HTR-8/SVneo (cell line): ENCODE measurements around the gene GGT5.
A peak's percentile ranks its signal among the peaks of the same experiment; 100 is the strongest.
"Not testable (repeated sequence)": the region's sequence is repeated elsewhere in the genome, so short reads cannot be mapped to it uniquely, and the experiment has no call there.

Experiments
- DNase-seq: peaks from one replicate; pipeline ENCODE4 v3.0.0; 2011; ENCODE audit warnings: low spot score, mixed read lengths; ENCODE audit not compliant: insufficient read length
- FAIRE-seq: peaks from 2 replicates; lab custom pipeline; 2011; peaks lifted over from hg19 to GRCh38; lab: Jason Lieb, UNC

GGT5 gene

GRCh38 chr22:24208012-24208749, 36.7 kb downstream of the GGT5 start:
- DNase-seq (peak; percentile 49), FAIRE-seq (no peak)

- DNase-seq = no peak
- FAIRE-seq = no peak
These were observed 37.4 kb downstream of the GGT5 start for GRCh38 chr22:24207264-24208011.

DNA sequence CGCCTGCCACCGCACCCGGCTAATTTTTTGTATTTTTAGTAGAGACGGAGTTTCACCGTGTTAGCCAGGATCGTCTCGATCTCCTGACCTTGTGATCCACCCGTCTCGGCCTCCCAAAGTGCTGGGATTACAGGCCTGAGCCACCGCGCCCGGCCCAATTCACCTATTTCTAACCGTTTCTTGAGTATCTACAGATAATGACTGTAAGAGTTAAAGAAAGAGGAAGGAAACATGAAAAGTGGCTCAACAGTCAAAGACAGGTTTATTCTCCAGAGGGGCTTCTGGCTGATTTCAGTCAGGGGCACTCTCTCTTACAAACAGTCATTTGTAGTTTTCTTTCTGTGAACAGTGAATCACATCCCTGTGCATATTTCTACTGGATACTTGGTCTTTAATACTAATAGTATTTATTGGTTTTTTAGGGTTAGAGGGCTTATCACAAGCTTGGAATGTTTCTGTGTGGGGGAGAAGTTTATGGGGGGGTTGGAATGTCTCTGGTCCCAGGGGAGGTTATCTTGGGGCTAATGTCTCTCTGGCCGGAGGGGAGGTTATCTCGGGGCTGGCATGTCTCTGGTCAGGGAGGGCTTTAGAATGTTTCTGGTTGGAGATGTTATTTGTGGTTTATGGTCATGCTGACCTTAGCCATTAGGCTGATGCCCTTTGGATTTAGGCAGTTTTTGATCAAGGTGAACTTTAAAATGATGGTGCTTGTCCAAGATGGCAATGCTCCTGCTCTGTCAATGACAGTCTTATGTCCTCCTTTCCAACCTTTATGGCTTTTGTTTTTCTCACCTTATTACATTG, 38.2 kb downstream of the GGT5 start:
- not testable (repeated sequence) for DNase-seq, FAIRE-seq

- no peak for DNase-seq
- FAIRE-seq = no peak
These were observed 39.3 kb downstream of the GGT5 start for GRCh38 chr22:24205438-24206195.

GRCh38 chr22:24203856-24204255, 41.0 kb downstream of the GGT5 start:
- FAIRE-seq = not testable (repeated sequence)

DNA sequence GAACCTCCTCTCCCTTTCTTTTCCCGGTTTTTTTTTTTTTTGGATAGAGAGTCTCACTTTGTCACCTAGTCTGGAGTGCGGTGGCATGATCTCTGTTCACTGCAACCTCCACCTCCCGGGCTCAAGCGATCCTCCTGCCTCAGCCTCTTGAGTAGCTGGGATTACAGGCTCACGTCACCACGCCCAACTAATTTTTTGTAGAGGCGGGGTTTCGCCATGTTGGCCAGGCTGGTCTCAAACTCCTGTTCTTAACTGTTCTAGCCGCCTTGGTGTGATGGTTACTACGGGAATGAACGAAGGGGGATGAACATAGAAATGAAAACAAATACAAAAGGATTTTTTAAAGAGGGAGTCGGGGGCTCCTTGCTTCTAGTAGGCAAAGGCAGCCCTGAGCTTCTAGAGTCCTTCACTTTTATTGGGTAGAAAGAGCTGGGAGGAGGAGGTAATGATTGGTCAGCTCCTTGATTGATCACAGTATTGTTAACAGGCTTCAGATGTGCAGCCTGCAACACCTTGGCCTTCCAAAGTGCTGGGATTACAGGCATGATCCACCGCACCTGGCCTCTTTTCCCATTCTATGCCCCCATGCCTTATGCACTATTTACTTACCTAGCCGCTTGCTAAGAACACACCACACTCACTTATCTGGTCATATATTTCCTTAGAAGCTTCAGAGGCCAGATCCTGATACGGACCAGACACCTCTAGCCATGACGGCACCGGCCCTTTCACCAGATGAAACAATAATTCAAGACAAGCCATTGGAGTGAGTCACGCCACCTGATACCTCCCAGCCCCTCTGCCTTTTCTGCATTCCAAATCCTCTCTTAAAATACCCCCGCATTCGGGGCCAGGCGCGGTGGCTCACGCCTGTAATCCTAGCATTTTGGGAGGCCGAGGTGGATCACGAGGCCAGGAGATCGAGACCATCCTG, 42.9 kb downstream of the GGT5 start:
- DNase-seq = no peak
- FAIRE-seq = no peak

More at GRCh38 chr22:24203856-24204255, 41.0 kb downstream of the GGT5 start:
- DNase-seq = not testable (repeated sequence)

- FAIRE-seq (no peak), DNase-seq (peak; percentile 29)
These were observed 44.2 kb downstream of the GGT5 start for GRCh38 chr22:24200619-24201212.

- no peak for FAIRE-seq
- DNase-seq = no peak
These were observed 46.2 kb downstream of the GGT5 start for GRCh38 chr22:24198682-24199052.

DNA sequence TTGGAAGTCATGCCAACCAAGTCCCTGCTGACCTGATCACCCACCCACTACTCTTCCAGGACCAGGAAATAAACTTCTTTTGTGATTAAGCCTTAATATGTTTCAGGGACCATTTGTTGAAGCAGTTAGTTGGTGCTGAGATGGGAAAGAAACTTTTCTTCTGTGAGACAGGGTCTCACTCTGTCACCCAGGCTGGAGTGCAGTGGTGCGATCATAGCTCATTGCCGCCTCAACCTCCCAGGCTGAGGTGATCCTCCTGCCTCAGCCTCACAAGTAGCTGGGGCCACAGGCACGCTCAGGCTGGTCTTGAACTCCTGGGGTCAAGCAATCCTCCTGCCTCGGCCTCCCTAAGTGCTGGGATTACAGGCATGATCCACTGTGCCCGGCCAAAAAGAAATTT, 53.0 kb downstream of the GGT5 start:
- DNase-seq (no peak), FAIRE-seq (no peak)

DNA sequence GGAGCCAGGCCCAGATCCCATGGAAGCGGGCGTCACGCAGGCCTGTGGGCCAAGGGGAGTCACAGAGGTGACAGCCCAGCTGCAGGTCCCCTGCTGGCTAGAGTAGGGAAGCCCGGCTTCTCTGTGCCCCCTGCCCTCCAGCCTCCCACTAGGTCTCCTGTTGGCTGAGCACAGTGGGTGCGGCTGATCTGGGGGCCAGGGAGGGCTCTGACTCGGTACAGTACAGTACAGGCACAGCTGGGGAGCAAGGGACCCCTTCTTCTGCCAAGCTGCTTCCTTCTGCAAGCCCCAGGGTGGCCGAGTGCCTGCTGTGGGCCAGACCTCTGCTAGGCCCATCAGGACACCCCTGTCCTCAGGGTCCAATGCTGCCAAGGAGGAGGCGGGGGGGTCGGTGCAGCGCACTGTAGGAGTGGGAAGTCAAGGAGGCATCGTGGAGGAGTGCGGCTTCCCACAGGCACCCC, 53.5 kb downstream of the GGT5 start:
- DNase-seq (no peak), FAIRE-seq (no peak)

DNA sequence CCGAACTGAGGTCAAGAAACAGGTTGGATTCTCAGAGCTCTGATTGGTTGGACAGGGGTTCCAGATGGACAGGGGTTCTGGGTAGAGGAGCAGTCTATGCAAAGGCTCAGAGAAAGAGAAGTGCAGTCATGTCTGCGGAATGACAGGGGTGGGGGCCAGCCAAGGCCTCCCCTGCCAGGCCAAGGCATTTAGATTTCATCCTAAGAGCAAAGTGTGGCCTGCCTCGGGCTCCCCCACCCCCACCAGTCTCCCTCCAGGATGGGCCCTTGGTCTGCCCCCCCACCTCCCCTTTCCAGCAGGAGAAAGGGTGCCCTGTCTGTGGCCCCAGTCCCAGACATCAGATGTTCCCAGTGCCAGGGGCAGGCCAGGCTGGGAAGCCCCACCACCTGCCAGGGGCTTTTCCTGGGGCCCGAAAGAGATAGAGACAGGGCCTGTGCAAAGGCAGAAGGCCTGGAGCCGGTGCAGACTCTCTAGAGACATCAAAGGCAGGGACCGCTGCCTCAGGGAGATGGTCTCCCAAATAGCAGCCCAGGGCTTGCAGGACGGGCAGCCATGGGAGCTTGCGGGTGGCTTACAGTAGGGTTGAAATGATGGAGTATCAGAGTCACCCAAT, 54.2 kb downstream of the GGT5 start:
- FAIRE-seq (no peak), DNase-seq (no peak)

GRCh38 chr22:24190159-24190540, 54.7 kb downstream of the GGT5 start:
- FAIRE-seq (no peak), DNase-seq (no peak)

DNA sequence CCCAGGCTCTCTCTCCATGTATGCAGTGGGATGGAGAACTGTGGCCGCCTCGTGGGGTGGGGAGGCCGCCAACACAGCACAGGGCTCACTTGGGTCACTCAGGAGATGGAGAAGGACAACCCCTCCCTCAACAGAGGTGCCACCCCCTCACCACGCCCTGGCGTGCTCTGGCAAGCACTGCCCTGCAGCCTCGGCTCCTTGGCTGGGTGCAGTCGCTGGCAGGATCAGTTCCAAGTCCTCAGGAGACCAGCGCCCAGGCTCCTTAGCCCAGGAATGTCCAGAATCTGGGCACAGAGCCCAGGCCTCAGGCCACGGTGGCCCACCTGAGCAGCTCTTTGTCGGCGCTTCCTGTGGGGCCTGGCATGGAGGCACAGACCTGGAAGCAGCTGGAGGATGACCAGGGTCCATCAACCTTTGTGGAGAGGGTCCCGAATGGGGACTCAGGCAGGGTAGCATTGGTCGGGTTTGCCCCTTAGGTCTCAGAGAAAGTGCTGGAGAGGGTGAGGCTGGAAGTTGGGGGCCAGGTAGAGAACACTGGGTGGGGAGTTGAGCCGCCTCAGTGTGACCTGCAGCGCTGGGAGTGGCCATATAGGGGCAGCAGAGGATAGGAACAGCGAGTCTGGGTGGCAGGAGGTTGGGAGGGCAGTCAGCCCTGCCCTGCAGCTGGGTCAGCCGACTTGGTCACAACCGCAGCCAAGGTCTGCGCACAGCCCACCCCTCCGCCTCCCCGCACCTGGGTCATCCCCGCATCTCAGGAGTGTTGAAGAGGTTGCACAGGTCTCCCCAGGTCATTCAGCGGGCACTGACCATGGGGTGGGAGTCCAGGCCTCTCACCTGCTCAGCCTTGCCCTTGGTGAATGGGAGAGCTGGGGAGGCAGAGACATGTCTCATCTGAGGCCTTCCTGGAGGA, 55.4 kb downstream of the GGT5 start:
- FAIRE-seq = peak; percentile 83
- DNase-seq = peak; percentile 69

DNA sequence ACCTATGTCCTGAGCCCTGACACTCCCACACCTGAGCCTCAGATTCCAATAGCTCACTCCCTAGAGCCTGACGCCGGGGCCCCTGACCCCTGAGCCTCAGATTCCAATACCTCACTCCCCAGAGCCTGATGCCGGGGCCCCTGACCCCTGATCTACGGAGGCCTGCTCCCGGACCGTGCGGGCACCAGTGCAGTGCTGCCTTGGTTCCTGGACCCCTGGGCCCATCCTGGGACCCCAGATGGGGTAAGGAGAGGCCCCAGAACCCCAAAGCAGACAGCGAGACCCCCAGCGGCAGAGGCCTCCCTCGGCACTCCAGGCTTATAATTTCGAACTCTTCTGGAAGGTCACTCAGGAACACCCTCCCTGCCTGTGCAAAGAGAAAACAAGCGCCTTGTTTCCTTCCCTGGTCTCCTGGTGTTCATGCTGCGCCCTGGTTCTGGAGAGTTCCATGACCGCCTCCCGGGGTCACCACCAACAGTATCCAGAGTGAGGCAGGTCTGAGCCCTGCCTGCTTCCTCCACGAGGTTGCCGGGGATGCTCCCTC, 56.1 kb downstream of the GGT5 start:
- no peak for DNase-seq
- FAIRE-seq = no peak

DNA sequence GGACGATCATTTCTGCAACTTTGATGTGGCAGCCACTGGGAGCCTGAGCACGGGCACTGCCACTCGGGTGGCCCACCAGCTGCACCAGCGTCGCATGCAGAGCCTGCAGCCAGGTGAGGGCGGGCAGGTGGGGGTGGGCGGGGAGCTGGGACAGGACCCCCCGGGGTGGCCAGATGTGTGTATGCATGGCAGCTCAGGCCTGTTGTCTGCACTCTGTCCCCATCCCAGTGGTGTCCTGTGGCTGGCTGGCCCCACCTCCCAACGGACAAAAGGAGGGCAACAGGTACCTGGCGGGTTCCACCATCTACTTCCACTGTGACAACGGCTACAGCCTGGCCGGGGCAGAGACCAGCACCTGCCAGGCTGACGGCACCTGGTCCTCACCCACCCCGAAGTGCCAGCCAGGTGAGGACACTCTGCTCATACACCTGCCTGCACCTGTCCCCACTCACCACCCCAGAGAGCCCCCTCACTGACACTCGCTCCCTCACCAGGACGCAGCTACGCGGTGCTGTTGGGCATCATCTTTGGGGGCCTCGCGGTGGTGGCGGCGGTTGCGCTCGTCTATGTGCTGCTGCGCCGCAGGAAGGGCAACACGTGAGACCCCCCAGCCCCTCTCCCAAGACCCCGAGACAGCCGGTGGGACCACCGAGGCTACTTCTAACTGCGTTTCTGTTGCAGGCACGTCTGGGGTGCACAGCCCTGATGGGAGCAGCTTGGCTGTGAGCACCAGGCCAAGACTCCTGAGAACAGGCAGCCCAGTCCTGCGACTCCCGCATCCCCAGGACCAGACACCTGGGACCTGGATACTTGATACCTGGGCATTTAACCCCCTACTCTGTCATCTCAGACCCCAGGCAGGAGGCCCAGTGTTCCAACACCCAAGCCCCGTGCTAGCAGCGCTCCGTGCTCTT, 56.9 kb downstream of the GGT5 start:
- no peak for DNase-seq
- FAIRE-seq = no peak
